Activated CD8-positive, alpha-beta T cell treated with anti-CD3 and anti-CD28 coated beads, Interleukin-2, amount 10 ng/mL, durations not matched to agents 7 days and 5 days (primary cell): ENCODE data around the gene MBD1. TPM values are rescaled to one million over a fixed set of nuclear protein-coding genes. Genes with fewer than 3 reads are reported as not detected.

Experiments used
- total RNA-seq, 2 experiments: library from RNA; stranded (reverse); gene quantifications; one replicate each; pipeline ENCODE4 v1.2.3, GENCODE V29; 2021

MBD1 gene
- total RNA-seq, 2 experiments from 2014 or later: 97.3 to 101 TPM

Other genes starting within 250 kb of the MBD1 start
- not detected for gene MYO5B, start 86.4 kb downstream of the MBD1 start, total RNA-seq
- gene CFAP53, start 15.0 kb downstream of the MBD1 start, total RNA-seq: under 1 TPM; 0.21 to 0.29 TPM
- 100 to 1,000 TPM; 136 to 158 TPM for gene CXXC1, start 6.2 kb upstream of the MBD1 start, total RNA-seq
- gene SKA1, start 93.5 kb upstream of the MBD1 start, total RNA-seq: 10 to 100 TPM; 46.3 to 48.9 TPM